Measurements from ENCODE around the gene FAM43A.
A peak's percentile ranks its signal among the peaks of the same experiment; 100 is the strongest.

FAM43A gene, protein sequence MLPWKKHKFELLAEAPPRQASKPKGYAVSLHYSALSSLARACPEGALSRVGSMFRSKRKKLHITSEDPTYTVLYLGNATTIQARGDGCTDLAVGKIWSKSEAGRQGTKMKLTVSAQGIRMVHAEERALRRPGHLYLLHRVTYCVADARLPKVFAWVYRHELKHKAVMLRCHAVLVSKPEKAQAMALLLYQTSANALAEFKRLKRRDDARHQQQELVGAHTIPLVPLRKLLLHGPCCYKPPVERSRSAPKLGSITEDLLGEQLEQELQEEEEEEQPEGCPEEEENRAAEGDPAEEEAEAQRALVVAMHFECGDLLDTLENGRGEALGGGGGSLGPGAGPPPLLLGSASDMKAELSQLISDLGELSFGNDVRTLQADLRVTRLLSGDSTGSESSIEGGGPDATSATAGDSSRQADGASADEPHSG

GRCh38 chr3:194685718-194686413, at the start of gene FAM43A:
Gene FAM43A, plus strand, starts transcription at chr3:194685883. Its CDS starts 944 bp downstream, at chr3:194686827.
- DNase-seq (ENCODE audit: low read depth in 2 of 2) = peak; percentile 43 to 69

DNA sequence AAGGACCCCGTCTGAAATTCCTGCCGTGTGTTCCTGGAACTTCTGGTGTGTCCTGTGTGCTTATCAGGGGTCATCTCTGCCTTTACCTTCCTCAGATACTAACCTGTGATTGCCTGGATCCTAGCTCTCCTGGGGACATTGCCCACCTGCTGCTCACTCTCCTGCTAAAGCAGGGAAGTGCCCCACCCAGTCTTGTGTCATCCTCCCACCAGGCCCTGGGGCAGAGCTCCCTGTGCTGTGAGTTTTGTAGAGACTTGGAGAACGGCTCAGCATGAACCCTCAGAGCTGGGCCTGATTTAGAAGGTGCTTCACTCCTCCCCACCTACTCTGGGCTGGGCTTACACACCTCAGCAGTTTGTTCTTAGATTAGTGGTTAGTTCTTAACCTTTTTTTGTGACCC, 48.6 kb upstream of the FAM43A start:
- no peak for DNase-seq (ENCODE audit: low read depth in 2 of 2)

DNA sequence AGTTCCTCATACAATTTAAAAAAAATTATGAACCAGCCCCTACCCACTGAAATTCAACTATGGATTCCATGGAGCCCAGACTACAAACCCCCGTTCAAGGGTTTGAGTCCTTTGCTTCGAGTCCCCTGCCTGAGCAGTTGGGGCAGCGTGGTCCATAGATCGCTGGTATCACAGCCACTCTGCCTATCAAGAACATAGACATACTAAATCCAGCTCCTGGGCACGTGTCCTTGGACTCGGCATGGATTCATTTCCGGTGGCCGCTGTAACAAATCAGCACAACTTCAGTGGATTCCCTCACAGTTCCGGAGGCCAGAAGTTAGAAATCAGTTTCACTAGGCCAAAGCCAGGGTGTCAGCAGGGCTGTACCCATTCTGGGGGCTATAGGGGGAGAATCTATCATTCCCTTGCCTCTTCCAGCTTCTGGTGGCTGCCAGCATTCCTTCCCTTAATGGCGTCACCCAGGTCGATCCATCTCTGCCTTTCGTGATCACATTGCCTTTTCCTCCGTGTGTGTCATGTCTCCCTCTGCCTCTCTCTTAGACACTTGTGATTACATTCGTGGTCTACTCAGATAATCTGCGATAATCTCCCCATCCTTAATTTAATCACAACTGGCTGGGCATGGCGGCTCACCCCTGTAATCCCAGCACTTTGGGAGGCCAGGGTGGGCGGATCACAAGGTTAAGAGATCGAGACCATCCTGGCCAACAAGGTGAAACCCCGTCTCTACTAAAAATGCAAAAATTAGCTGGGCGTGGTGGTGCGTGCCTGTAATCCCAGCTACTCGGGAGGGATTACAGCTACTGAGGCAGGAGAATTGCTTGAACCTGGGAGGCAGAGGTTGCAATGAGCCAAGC, 47.9 kb upstream of the FAM43A start:
- DNase-seq (ENCODE audit: low read depth in 2 of 2) = no peak

DNA sequence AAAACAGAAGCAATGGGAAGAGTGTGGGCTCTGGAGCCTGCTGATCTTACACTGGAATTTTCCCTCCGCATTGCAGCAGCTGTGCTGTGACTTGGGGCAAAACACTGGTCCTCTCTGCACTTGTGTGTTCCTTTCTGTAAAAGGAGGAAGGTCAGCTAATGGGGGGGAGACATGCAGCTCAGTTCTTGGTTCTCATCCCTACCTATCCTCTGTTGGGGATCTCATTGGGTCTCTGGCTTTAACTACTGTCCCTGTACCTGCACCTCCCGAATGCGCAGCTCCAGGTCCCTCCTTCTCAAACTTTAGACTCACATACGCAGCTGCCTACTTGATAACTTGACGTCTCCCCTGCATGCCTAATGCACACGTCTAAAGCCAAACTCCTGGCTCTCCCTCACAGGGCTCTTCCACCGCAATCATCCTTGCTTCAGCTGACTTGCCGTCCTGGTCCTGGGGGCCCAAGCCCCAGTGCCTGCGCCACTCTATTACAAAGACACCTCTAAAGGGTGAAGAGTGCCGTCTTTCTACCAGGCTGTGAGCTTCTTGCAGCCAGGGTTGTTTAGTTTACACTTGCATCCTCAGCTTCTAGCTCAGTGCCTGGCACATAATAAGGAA, 46.6 kb upstream of the FAM43A start:
- DNase-seq (ENCODE audit: low read depth in 2 of 2) = no peak

DNA sequence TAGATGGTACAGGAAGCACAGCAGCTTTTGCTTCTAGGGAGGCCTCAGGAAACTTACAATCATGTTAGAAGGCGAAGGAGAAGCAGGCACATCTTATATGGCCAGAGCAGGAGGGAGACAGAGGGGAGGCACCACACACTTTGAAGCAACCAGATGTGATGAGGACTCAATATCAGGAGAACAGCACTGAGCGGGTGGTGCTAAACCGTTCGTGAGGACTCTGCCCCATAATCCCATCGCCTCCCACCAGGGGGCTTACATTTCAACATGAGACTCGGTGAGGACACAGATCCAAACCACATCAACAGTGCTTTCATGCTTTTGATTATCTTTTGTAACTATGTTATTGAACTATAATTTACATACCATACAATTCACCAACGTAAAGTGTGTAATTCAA, 44.9 kb upstream of the FAM43A start:
- no peak for DNase-seq (ENCODE audit: low read depth in 2 of 2)

DNA sequence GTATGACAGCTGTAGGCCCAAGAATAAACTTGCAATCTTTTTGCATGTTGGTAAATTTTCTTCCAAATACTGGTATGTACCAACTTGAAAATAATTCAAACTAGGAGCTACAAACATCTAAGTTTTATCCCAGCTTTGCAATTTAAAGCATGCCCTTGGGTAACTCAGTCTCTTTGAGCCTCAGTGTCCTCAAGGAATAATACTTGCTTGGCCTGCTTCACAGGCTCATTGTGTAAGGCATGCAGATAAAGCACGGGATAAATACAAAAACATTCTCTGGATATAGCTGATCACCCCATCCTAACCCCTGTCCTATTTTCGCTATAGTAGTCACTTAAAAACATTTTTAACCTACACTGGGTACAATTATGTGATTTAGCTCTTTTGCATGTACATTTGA, 42.9 kb upstream of the FAM43A start:
- DNase-seq (ENCODE audit: low read depth in 2 of 2) = no peak

- DNase-seq (ENCODE audit: low read depth in 2 of 2) = no peak
These were observed 37.9 kb upstream of the FAM43A start for GRCh38 chr3:194647747-194648146.

- DNase-seq (ENCODE audit: low read depth in 2 of 2) = no peak
These were observed 31.2 kb upstream of the FAM43A start for GRCh38 chr3:194654443-194654842.

DNA sequence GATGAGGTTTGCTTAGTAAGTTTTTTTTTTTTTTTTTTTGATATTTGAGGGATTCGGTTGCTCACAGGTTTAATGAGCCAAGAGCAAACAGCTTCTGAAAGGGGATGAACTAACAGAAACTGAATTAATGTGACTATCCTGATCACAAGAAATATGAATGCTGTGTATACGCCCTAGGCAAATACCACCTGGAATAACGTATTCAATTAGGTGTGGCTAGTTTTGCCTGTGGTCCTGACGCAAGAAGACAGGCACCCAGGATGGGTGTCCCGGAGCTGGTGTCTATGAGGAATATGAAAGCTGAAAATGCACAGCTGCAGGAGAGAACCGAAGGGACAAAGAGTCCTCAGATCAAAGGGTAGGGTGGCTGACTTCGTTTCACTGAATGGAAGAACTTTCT, 28.2 kb upstream of the FAM43A start:
- DNase-seq (ENCODE audit: low read depth in 2 of 2) = no peak

DNA sequence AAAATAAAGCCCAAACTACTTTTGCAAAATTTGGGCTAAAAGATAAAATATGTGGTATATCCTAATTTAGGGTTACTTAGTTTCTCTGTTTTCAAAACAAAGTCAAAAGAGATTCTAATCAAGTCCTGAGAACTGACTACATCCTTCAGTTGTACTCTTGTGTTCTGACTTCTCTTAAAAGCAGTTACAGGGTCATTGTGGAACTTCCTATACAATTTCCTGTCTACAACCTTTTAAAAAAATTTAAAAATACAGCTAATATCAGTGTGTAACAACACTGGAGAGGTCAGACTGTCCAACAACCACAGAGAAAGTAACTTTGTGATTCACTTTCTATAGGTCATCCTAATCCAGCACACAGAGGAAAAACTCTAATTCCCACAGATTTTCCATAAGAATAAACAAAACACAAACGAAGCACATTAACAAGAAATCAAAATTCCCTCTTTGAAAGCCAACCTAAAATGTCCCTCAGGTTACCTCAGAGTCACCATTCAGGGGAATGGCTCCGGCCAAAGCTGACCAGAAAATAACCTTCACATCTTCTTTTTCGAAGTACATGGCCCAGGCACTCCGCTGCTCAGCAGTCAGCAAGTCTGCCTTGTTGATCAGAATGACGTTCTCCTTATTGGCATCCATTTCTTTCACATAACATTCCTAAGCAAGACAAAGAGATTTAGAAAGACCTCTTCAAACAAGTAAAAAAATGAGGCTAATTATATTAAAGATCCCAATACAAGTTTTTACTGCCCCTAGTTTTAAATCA, 27.0 kb upstream of the FAM43A start:
- DNase-seq (ENCODE audit: low read depth in 2 of 2) = no peak

DNA sequence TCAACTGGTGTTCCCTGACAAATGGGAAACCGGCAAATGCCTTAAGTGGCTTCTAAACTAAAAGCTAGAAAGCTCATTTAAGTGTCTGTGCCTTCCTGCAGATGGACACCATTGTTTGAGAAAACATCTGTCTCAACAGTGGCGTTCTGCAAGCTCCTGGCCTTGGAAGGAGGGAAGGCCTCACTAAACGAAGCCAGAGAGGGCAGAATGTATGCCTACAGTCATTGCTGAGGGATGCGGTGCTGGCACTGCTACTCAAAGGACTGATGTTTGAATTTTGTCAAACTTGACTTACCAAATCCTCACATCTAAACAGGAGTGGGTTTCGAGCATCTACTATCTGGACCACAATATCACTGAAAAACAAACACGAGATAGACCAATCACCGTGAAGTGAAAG, 25.9 kb upstream of the FAM43A start:
- no peak for DNase-seq (ENCODE audit: low read depth in 2 of 2)

- no peak for DNase-seq (ENCODE audit: low read depth in 2 of 2)
These were observed 24.3 kb upstream of the FAM43A start for GRCh38 chr3:194661374-194661773.

DNA sequence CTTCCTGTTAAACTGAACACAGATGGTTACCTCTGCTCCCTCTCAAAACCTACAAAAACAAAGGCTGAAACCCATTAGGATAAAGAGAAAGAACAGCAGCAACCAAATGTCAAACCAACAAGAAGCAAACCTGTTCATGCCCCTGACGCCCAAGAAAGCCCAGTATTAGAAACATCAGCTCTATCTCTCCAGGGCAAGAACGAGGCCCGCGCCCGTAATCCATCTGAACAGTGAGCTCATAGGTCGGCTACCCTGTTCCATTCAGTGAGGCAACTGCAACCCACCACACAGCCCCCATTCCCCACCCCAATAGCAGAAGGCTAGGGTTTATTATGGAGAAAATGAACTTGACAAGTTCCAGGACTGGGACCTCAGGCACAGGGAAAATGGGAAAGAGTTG, 23.7 kb upstream of the FAM43A start:
- no peak for DNase-seq (ENCODE audit: low read depth in 2 of 2)

- DNase-seq (ENCODE audit: low read depth in 2 of 2) = no peak
These were observed 20.8 kb upstream of the FAM43A start for GRCh38 chr3:194664857-194665256.

GRCh38 chr3:194667363-194667762, 18.3 kb upstream of the FAM43A start:
- no peak for DNase-seq (ENCODE audit: low read depth in 2 of 2)

GRCh38 chr3:194671511-194671899, 14.2 kb upstream of the FAM43A start:
- no peak for DNase-seq (ENCODE audit: low read depth in 2 of 2)

GRCh38 chr3:194671900-194672808, 13.5 kb upstream of the FAM43A start, which contains the start of gene LSG1:
Gene LSG1, minus strand, starts transcription at chr3:194672191. Its CDS starts 29 bp downstream, at chr3:194672162.
- DNase-seq (ENCODE audit: low read depth in 2 of 2) = peak; percentile 76 to 83

DNA sequence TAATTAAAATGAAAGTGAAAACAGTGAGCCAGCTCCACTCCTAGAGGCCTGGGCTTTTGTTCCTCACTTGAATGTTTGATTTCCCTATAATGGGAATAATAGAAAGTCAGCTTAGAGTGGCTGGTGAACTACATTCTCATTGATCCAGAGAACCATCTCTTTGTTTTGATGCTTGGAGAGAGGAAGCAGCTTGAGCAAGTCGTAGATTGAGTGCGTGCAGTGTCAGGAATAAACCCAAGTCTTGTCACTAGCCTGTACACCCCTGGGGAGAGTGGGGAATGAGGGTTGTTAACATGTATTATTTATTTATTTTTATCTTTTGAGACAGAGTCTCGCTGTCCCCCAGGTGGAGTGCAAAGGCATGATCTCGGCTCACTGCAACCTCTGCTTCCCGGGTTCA, 12.8 kb upstream of the FAM43A start:
- DNase-seq (ENCODE audit: low read depth in 2 of 2) = no peak

DNA sequence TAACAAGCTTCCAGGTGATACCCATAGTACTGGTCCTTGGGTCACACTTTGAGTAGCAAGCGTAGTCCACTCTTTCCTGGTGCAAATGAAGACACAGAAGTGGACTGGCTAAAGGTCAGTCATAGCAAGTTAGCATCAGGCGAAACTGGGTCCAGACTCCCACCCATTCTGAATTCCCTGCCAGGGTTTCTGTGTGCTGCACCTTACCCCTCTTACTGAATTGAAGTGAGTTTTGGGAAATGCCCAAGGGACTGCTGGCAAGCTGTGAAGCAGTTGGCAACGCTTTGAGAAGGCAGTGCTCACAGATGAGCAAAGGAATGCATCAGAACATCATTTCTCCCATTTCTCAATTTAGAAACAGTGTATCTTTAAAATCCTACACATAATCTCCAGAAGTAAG, 11.9 kb upstream of the FAM43A start:
- no peak for DNase-seq (ENCODE audit: low read depth in 2 of 2)

DNA sequence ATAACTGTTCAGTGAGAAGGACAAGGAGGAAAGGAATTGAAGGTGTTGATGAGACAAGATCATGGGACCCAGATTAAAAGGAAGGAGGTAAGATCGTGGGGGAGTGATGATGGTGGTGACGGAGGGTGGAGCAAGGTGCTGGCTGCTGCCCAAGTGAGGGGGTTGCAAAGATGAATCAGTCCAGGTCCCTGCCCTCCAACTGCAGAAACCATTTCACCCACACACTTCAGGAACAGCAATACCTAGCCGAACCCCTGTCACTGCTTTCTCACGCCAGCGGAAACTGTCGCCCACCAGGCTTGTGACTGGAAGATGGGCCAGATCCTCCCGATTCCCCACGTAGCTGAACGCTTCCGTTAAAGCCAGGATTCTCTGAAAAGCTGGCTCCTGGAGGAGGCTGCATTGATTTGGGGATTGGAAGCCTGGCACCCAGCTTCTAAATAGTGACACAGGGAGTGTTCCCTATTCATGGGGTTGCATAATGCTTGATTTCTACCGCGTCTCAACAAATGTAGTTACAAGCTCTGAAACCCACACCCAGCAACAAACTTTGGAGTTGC, 10.5 kb upstream of the FAM43A start:
- DNase-seq (ENCODE audit: low read depth in 2 of 2) = no peak
